HepG2 (cell line): ENCODE results near the gene LRRC8D. TPM values are rescaled to one million over a fixed set of nuclear protein-coding genes. Genes with fewer than 3 reads are reported as not detected.

ENCODE experiments used
- ATAC-seq: fragments of 200-7000 bp; cut with Tn5 transposase; 3 replicates; pipeline ENCODE4 v1.9.1; 2020; ENCODE audit warnings: mild to moderate bottlenecking, moderate library complexity
- BruUV-seq: library from RNA; stranded (reverse); fragments of 400-500 nt; replicated peaks from 2 replicates; lab custom pipeline; 2021; lab: Mats Ljungman, UMichigan
- CTCF ChIA-PET: fragments of 300-600 bp; formaldehyde crosslinking; extraction: SDS; loops from one replicate; lab custom pipeline; 2021; ENCODE audit warnings: low total read pairs, inconsistent platforms, low intra/inter-chr PET ratio; lab: Yijun Ruan, JAX
- POLR2A ChIA-PET: fragments of 350-600 bp; sonication (Branson Sonifier 250); formaldehyde crosslinking; loops from one replicate; lab custom pipeline; 2020; ENCODE audit warnings: antibody characterized with exemption, inconsistent platforms; lab: Yijun Ruan, JAX
- DNase-seq: peaks from one replicate; pipeline ENCODE4 v3.0.0-alpha.2; 2015; ENCODE audit warnings: low spot score
- FAIRE-seq: peaks from 3 replicates; lab custom pipeline; 2011; peaks lifted over from hg19 to GRCh38; lab: Jason Lieb, UNC
- H2AFZ ChIP-seq: one replicate; pipeline ENCODE4 v1.6.1; 2011; ENCODE audit warnings: low read length, inconsistent platforms
- H3K27ac ChIP-seq: fragments of 300-600 bp; 3 replicates; pipeline ENCODE4 v1.8.0; 2011; ENCODE audit warnings: mixed run types, mild to moderate bottlenecking, mixed read lengths, low read length, inconsistent platforms; ENCODE audit not compliant: insufficient read depth; ENCODE audit errors: extremely low read length
- H3K27me3 ChIP-seq, 2 experiments: fragments of 200-600 bp in 1 of 2; 2 replicates in 1 of 2; 3 replicates in 1 of 2; pipeline versions ENCODE4 v1.6.0 to v1.8.0; 2011; ENCODE audit warnings: low read length in 2 of 2, mild to moderate bottlenecking in 2 of 2, moderate library complexity in 2 of 2, inconsistent platforms in 1 of 2; ENCODE audit not compliant: insufficient read depth in 2 of 2, control insufficient read depth in 1 of 2
- H3K36me3 ChIP-seq, 2 experiments: fragments of 200-600 bp in 1 of 2; replicated peaks in 1 of 2; 2 replicates in 1 of 2; 3 replicates in 1 of 2; pipeline versions ENCODE4 v1.5.1 to v1.8.0; 2011; ENCODE audit warnings: low read length in 2 of 2, inconsistent platforms in 1 of 2; ENCODE audit not compliant: insufficient read depth in 2 of 2, control insufficient read depth in 1 of 2
- H3K4me1 ChIP-seq: 2 replicates; pipeline ENCODE4 v1.5.1; 2012; ENCODE audit warnings: low read length, inconsistent platforms; ENCODE audit not compliant: insufficient read depth
- H3K4me2 ChIP-seq: 2 replicates; pipeline ENCODE4 v1.6.0; 2011; ENCODE audit warnings: low read depth, low read length, inconsistent platforms
- H3K4me3 ChIP-seq, 3 experiments: fragments of 200-600 bp in 1 of 3; sonication (generic), shearing (Covaris generic) in 1 of 3; replicated peaks in 1 of 3; 2 replicates each; pipeline ENCODE4 v1.5.1; 2011 to 2016; ENCODE audit warnings: low read length in 3 of 3, inconsistent platforms in 2 of 3, low read depth in 2 of 3, mild to moderate bottlenecking in 2 of 3, control low read depth in 1 of 3, mixed read lengths in 1 of 3; ENCODE audit not compliant: insufficient read depth in 1 of 3
- H3K79me2 ChIP-seq: one replicate; pipeline ENCODE4 v1.6.1; 2011; ENCODE audit warnings: low read length, inconsistent platforms; ENCODE audit not compliant: insufficient read depth
- H3K9ac ChIP-seq: 2 replicates; pipeline ENCODE4 v1.6.0; 2011; ENCODE audit warnings: mild to moderate bottlenecking, low read depth, low read length, inconsistent platforms; ENCODE audit not compliant: insufficient read depth
- H3K9me3 ChIP-seq: 2 replicates; pipeline ENCODE4 v1.5.1; 2012; ENCODE audit warnings: mild to moderate bottlenecking, low read length
- H4K20me1 ChIP-seq: 2 replicates; pipeline ENCODE4 v1.6.0; 2011; ENCODE audit warnings: inconsistent platforms, mild to moderate bottlenecking, low read length, moderate library complexity; ENCODE audit not compliant: insufficient read depth
- BHLHE40 ChIP-seq: IDR thresholded peaks from 2 replicates; pipeline ENCODE4 v1.6.1; 2011; ENCODE audit warnings: low read length, improper control_type of control experiment
- MIER2 ChIP-seq: IDR thresholded peaks from 2 replicates; pipeline ENCODE4 v1.6.1; 2016; ENCODE audit warnings: missing biosample characterization, missing genetic modification reagents
- SIX1 ChIP-seq: sonication (generic); formaldehyde crosslinking; IDR thresholded peaks from 2 replicates; pipeline ENCODE4 v1.4.0; 2020; ENCODE audit warnings: missing genetic modification reagents, borderline replicate concordance
- SOX13 ChIP-seq, 3 experiments: fragments of 450-650 bp in 1 of 3; sonication (generic) in 1 of 3; formaldehyde crosslinking in 1 of 3; IDR thresholded peaks in 2 of 3; conservative IDR thresholded peaks in 1 of 3; 2 replicates each; pipeline versions ENCODE4 v1.5.0 to v1.6.1; 2016 to 2020; ENCODE audit warnings: antibody characterized with exemption in 1 of 3, mild to moderate bottlenecking in 1 of 3, missing compliant biosample characterization in 1 of 3, missing genetic modification reagents in 1 of 3, moderate library complexity in 1 of 3
- TBX2 ChIP-seq: sonication (generic); formaldehyde crosslinking; IDR thresholded peaks from 2 replicates; pipeline ENCODE4 v1.5.0; 2020; ENCODE audit warnings: missing genetic modification reagents, mild to moderate bottlenecking, borderline replicate concordance
- ZMYM4 ChIP-seq: sonication (generic); formaldehyde crosslinking; IDR thresholded peaks from 2 replicates; pipeline ENCODE4 v1.8.1; 2023; ENCODE audit warnings: mild to moderate bottlenecking, missing genetic modification reagents
- ZNF619 ChIP-seq: sonication (generic); formaldehyde crosslinking; IDR thresholded peaks from 2 replicates; pipeline ENCODE4 v1.4.0; 2020; ENCODE audit warnings: mild to moderate bottlenecking, missing genetic modification reagents
- ZNF652 ChIP-seq: IDR thresholded peaks from 2 replicates; pipeline ENCODE4 v1.6.1; 2016; ENCODE audit warnings: low read depth, borderline replicate concordance
- WGBS: methylation state at CpG from one replicate; pipeline ENCODE4 v1.1.6; 2017; ENCODE audit warnings: low lambda C conversion rate; 5-methylcytosine and 5-hydroxymethylcytosine counted together
- in situ Hi-C: cut with HindIII; loops from 2 replicates; pipeline ENCODE4 v1.10.0; 2017; ENCODE audit warnings: low pct_unique_long_range_greater_than_20kb; ENCODE audit not compliant: extremely low pct_ligation_motif_present
- intact Hi-C: fragments of 100-400 bp; cut with micrococcal nuclease; formaldehyde crosslinking; loops from one replicate; pipeline ENCODE4 v1.10.0; 2022; ENCODE audit not compliant: unreplicated experiment
- polyA plus RNA-seq, 8 experiments: library from polyadenylated mRNA; depleted of rRNA in 3 of 8; stranded (reverse) in 7 of 8; unstranded in 1 of 8; fragments of >200 nt; fragmentation: Illumina TruSeq in 4 of 8; extraction: Trizol in 4 of 8; gene quantifications; 2 replicates each; pipeline versions ENCODE4 v1.2.1 to v1.2.3, GENCODE V29; 2011 to 2016; ENCODE audit warnings: low read depth in 4 of 8, missing spikeins in 1 of 8, mixed read lengths in 1 of 8; ENCODE audit not compliant: insufficient read depth in 1 of 8
- total RNA-seq, 5 experiments: library from RNA; depleted of rRNA; stranded (reverse); fragments of >200 nt; fragmentation: Illumina TruSeq; extraction: Trizol; gene quantifications; 2 replicates each; pipeline ENCODE4 v1.2.3, GENCODE V29; 2016; ENCODE audit warnings: low read depth in 1 of 5

The LRRC8D gene
- total and polyA plus RNA-seq, 2 of the 13 experiments (the other 11 are each of a cell fraction or from before 2014, with no cell fraction given) = 29.9 to 45.5 TPM

- POLR2A ChIA-PET = interaction anchor here (1.3 to 2.9 kb wide), 2 partner anchors 108 to 123 kb away, joined by 4 to 11 read pairs; partner anchors contain the start of gene LRRC8D
- H3K4me2 ChIP-seq = peak overlapping the region; percentile 50
- no peak for ATAC-seq
- no peaks in the 10 kb centered on the region for H3K79me2 ChIP-seq
- no peak overlapping the region; a peak in 1 of 6 replicates for H3K4me3 ChIP-seq
- BruUV-seq = TSS peak; percentile 19
- H3K9ac ChIP-seq = peak overlapping the region; percentile 64; the same call in 1 of the 2 replicates
- H3K4me1 ChIP-seq = peaks cover 74% of the 10 kb centered on the region
- no peak for FAIRE-seq
- H3K9me3 ChIP-seq = no peaks in the 10 kb centered on the region
- intact Hi-C loops = loop anchor here (1.0 to 2.0 kb wide), 4 partner anchors 16 to 123 kb away; partner anchors contain the start of gene LRRC8D
- no peaks in the 10 kb centered on the region for H3K27me3 ChIP-seq
- no peak overlapping the region for H2AFZ ChIP-seq
- no peaks in the 10 kb centered on the region for H4K20me1 ChIP-seq
- H3K27ac ChIP-seq = peak overlapping the region; percentile 80
- TF ChIP-seq SOX13 (IDR thresholded peaks at IDR 0.05) (no peak), SOX13 (CRISPR knock-in tag; conservative IDR thresholded peaks at IDR 0.05 in 1 of 2, IDR thresholded peaks at IDR 0.05 in 1 of 2) (no peak), BHLHE40 (no peak), SIX1 (no peak), ZMYM4 (CRISPR knock-in tag) (no peak), MIER2 (CRISPR knock-in tag) (no peak), ZNF652 (CRISPR knock-in tag) (peak; percentile 35; the same call in 1 of the 2 replicates), ZNF619 (CRISPR knock-in tag) (no peak), TBX2 (no peak)
- TF ChIP-seq, all 625 proteins: peak for 1
- H3K36me3 ChIP-seq = no peaks in the 10 kb centered on the region; a peak in 1 of 5 replicates
- whole genome bisulfite sequencing = 95% methylated on average over 5 of the region's 5 CpGs
- in situ Hi-C loops = no loop called here
- DNase-seq = no peak
- CTCF ChIA-PET = no interaction called here
Measured at GRCh38 chr1:89943846-89944781, 123.3 kb downstream of the LRRC8D start.
